Sigmoid colon (tissue), 4 donors: ENCODE results near the gene LRRC31.

Experiments
- POLR2AphosphoS5 ChIP-seq, 4 donors: sonication (generic); formaldehyde crosslinking; IDR thresholded peaks; one replicate each; pipeline ENCODE4 v1.6.1; 2017; ENCODE audit warnings: antibody characterized with exemption in 4 of 4
- TF ChIP-seq, protein P1 (sequence below), 4 experiments: fragments of 450-650 bp in 3 of 4; fragments of 200-600 bp in 1 of 4; IDR thresholded peaks; one replicate each; pipeline ENCODE4 v1.5.1; 2016 to 2019; ENCODE audit warnings: antibody characterized with exemption in 4 of 4, mild to moderate bottlenecking in 3 of 4, moderate library complexity in 2 of 4

DNA sequence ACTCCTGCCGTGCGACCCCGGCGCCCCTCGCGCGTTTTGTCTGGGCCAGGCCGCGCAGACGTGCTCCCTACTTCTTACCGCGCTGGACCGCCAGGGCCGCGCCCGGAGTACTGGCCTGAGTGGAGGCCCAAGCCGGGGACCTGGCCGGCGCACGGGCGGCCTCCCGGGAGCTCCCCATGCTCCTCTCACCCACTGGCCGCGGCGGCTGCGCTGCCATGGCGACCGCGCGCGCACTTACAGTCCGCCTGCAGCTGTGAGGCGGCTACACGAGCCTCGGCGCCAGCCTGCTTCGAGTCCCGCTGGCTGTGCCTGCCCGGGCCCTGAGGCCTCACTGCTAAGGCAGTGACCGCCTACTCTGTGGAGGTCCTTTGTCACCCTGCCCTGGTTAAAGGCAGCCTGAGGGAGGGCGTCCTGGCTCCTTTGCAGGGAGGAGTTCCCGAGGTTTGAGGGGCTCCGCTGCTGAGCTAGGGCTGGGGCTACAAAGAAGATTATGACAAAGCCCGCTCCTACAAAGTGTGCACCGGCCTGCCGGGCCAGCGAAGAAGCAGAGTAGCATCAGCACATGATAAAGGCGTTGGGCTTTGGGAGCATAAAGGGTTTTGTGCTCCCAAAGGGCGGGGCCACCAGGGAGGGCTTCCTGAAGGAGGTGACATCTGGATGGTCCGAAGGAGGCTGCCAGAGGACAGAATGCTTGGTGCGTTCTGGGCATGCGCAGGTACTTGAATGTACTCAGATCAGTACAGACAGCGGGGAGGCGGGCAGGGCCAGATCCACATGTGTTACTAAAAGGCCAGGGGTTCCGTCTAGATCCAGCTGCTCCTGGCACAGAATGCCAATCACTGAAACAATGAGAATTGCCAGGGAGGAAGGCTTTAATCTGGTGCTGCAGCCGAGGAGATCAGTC lies 57.2 kb downstream of the LRRC31 start, which contains the start of the genes LRRC34 and LRRIQ4:
- TF ChIP-seq, protein P1, sequence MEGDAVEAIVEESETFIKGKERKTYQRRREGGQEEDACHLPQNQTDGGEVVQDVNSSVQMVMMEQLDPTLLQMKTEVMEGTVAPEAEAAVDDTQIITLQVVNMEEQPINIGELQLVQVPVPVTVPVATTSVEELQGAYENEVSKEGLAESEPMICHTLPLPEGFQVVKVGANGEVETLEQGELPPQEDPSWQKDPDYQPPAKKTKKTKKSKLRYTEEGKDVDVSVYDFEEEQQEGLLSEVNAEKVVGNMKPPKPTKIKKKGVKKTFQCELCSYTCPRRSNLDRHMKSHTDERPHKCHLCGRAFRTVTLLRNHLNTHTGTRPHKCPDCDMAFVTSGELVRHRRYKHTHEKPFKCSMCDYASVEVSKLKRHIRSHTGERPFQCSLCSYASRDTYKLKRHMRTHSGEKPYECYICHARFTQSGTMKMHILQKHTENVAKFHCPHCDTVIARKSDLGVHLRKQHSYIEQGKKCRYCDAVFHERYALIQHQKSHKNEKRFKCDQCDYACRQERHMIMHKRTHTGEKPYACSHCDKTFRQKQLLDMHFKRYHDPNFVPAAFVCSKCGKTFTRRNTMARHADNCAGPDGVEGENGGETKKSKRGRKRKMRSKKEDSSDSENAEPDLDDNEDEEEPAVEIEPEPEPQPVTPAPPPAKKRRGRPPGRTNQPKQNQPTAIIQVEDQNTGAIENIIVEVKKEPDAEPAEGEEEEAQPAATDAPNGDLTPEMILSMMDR (IDR thresholded peaks at IDR 0.05) = no peak
- TF ChIP-seq POLR2AphosphoS5 (IDR thresholded peaks at IDR 0.05) = peak in 1 of 4 donors; percentile 6
